Kidney epithelial cell (primary cell): ENCODE measurements around the gene METTL27. TPM values are rescaled to one million over a fixed set of nuclear protein-coding genes. Genes with fewer than 3 reads are reported as not detected.

Experiments
- DNase-seq: peaks from one replicate; pipeline ENCODE4 v3.0.0-alpha.2; 2010; ENCODE audit warnings: low read depth
- H3K27me3 ChIP-seq: 2 replicates; pipeline ENCODE4 v1.6.0; 2011; ENCODE audit warnings: low read length; ENCODE audit not compliant: control insufficient read depth, insufficient read depth
- H3K36me3 ChIP-seq: 2 replicates; pipeline ENCODE4 v1.5.1; 2011; ENCODE audit warnings: low read length; ENCODE audit not compliant: control insufficient read depth, insufficient read depth
- H3K4me3 ChIP-seq: 2 replicates; pipeline ENCODE4 v1.5.1; 2011; ENCODE audit warnings: low read depth, mild to moderate bottlenecking, control low read depth, low read length
- total RNA-seq: library from RNA; depleted of rRNA; stranded (reverse); fragments of >200 nt; gene quantifications from 2 replicates; pipeline ENCODE4 v1.2.3, GENCODE V29; 2015
- TF ChIP-seq, protein P1 (sequence below): IDR thresholded peaks from 2 replicates; pipeline ENCODE4 v1.5.1; 2011; ENCODE audit warnings: mild to moderate bottlenecking, moderate library complexity, low read length, control low read depth, inconsistent platforms; ENCODE audit not compliant: insufficient read depth, poor library complexity, severe bottlenecking

METTL27 gene
- total RNA-seq, 1 donor from 2014 or later: 1.5 TPM

- TF ChIP-seq, protein P1, sequence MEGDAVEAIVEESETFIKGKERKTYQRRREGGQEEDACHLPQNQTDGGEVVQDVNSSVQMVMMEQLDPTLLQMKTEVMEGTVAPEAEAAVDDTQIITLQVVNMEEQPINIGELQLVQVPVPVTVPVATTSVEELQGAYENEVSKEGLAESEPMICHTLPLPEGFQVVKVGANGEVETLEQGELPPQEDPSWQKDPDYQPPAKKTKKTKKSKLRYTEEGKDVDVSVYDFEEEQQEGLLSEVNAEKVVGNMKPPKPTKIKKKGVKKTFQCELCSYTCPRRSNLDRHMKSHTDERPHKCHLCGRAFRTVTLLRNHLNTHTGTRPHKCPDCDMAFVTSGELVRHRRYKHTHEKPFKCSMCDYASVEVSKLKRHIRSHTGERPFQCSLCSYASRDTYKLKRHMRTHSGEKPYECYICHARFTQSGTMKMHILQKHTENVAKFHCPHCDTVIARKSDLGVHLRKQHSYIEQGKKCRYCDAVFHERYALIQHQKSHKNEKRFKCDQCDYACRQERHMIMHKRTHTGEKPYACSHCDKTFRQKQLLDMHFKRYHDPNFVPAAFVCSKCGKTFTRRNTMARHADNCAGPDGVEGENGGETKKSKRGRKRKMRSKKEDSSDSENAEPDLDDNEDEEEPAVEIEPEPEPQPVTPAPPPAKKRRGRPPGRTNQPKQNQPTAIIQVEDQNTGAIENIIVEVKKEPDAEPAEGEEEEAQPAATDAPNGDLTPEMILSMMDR: no peak
- DNase-seq: no peak
- H3K27me3 ChIP-seq: peaks cover 4% of the 10 kb centered on the region
- H3K4me3 ChIP-seq: no peak overlapping the region
- H3K36me3 ChIP-seq: no peaks in the 10 kb centered on the region
Observed at GRCh38 chr7:73861305-73861704, 19.0 kb upstream of the METTL27 start.

DNA sequence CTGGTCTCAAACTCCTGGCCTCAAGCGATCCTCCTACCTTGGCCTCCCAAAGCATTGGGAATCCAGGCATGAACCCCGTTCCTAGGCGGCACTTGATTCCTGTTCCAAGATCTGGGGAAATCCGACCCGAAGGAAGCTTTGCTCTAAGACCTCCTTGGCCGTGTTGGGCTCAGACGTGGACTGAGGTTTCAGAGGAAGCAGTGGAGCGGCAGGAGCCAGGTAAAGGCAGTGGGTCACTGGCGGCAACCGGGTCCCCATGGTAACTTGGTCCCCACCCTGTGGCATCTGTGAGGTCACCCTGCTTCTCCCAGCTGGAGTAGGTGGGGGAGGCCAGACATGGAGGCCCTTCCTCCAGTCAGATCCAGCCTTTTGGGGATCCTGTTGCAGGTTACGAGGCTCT lies 18.5 kb upstream of the METTL27 start, which contains the start of gene TMEM270:
Gene TMEM270, plus strand, starts transcription at position 301 of the 400 bp plus-strand sequence. Its CDS starts 36 bp downstream, at position 337.
- Histone ChIP-seq H3K4me3 (no peak within 1 kb of the TSS), H3K27me3 (peaks cover 4% of the 10 kb centered on the region), H3K36me3 (no peaks in the 10 kb centered on the region)
- no peak for DNase-seq
- TF ChIP-seq, protein P1: no peak

GRCh38 chr7:73858807-73859206 lies 16.5 kb upstream of the METTL27 start:
- no peaks in the 10 kb centered on the region for H3K36me3 ChIP-seq
- no peak for DNase-seq
- TF ChIP-seq, protein P1: no peak

DNA sequence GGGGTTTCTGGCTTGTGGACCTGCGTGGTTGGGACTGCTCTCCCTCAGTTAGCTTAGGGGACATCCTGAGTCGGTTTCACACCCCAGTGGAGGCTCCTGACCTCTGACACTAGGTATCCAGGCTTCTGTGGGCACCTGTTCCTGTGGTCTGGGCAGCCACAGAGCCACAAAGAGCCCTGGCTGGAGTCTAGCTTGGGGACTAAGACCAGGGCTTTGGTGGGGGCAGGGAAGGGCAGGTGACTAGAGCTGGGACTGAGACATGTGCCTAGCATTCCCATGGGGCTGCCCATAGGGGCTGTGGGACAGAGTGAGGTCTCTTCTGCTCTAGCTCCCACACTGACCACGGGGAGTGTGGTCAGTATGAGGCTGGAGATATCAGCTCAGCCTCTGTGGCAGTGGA lies 14.6 kb upstream of the METTL27 start:
- no peak for DNase-seq
- Histone ChIP-seq H3K4me3 (no peak overlapping the region), H3K27me3 (peaks cover 4% of the 10 kb centered on the region), H3K36me3 (no peaks in the 10 kb centered on the region)
- TF ChIP-seq, protein P1: no peak

More at GRCh38 chr7:73858807-73859206, 16.5 kb upstream of the METTL27 start:
- Histone ChIP-seq H3K27me3 (peaks cover 4% of the 10 kb centered on the region), H3K4me3 (no peak overlapping the region)

DNA sequence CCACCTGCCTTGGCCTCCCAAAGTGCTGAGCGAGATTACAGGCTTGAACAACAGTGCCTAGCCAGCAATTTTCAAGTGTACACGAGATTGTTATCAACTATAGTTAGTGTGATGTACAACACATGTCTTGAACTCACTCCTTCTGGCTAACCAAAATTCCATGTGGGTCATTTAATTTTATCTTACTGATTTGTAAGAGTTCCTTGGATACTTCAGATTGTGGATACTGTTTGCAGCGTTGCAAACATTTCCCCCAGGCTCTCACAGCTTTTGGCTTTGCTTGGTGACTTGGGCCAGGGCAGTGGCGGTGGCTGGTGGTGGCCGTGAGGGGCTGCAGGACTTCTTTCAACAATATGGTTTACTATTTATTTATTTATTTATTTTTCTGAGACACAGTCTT lies 10.2 kb upstream of the METTL27 start:
- H3K36me3 ChIP-seq: no peaks in the 10 kb centered on the region
- TF ChIP-seq, protein P1: no peak
- H3K27me3 ChIP-seq: peaks cover 4% of the 10 kb centered on the region
- DNase-seq: no peak
- H3K4me3 ChIP-seq: no peak overlapping the region
